ENCODE data around the gene CMTM8.

The CMTM8 gene

GRCh38 chr3:32229565-32229964, 8.9 kb upstream of the CMTM8 start:
- no peak for FAIRE-seq

DNA sequence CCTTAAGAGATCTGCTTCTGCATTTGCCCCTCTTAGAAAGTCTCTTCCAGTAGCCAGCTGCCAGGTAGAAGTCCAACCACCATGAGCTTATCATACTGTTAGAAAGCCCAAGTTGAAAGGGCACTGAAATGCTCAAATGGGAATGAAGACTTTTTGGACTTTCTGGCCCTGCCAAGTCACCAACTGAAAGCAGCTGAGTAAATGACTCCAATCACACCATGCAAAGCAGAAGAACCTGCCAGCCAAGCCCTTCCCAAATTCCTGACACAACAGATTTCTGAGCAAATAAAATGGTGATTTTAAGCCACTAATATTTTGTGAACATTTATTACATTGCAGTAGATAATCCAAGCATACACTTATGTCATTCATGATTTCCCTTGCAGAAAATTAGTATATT, 2.1 kb upstream of the CMTM8 start:
- no peak for FAIRE-seq

GRCh38 chr3:32237670-32238452, 619 bp upstream of the CMTM8 start:
- no peak for FAIRE-seq

DNA sequence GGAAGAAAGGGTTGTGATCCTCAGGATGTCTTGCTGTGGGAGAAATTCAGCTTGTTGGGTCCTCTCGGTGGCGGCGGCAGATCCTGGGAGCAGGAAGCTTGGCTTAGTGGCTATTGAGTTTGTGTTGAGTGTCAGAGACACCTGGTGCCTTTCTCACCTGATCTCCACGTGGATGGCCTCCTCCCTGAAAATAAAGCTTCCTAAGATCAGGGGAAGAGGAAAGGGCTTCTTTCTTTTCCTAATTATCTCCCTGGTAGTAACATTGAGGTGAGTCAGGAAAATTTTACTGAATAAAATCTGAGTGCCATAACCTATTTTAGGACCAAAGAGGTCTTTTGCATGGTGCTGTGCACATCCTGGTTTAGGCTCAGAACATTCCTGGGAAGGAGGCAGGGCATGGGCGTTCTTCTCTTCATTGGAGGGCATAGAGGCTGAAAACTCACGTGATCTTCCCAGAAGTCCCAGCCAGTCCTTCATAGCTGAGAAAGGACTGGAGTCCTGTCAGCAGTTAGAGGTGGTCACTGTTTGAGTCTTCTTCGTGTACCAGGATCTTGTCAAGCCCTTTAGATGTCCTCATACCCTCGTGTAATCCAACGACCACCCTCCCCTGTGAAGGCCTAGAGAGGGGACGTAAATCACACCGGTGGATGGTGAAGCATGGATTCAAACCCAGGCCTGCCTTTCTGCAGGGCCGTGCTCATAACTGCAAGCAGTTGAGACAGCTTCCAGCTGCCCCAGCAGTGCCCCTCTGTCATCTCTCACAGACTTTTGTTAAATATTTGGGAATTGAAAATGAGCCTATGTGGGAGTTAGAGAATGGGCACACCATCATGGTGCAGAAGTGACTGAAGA, 1.1 kb downstream of the CMTM8 start:
- FAIRE-seq, result no peak

- FAIRE-seq, result no peak
These were observed 1.7 kb downstream of the CMTM8 start for GRCh38 chr3:32240159-32240545.

DNA sequence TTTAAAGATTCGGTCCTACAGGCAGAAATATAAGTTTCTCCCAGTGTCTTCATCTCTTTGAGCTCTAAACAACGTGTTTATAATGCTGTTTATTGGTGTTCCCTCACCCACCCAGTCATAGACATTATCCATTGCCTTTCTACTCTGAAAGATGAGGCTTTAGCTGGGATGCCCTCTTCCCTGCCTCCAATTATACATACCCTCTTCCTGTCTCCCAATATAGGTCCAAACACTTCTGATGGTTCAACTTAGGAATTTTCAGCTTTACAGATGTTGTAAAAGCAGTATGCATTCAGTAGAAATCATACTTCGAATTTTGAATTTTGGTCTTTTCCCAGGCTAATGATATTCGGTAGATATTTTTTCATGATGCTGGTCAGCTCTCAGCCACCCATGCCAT, 2.6 kb downstream of the CMTM8 start:
- no peak for FAIRE-seq

- FAIRE-seq, result no peak
These were observed 5.0 kb downstream of the CMTM8 start for GRCh38 chr3:32243519-32243918.

DNA sequence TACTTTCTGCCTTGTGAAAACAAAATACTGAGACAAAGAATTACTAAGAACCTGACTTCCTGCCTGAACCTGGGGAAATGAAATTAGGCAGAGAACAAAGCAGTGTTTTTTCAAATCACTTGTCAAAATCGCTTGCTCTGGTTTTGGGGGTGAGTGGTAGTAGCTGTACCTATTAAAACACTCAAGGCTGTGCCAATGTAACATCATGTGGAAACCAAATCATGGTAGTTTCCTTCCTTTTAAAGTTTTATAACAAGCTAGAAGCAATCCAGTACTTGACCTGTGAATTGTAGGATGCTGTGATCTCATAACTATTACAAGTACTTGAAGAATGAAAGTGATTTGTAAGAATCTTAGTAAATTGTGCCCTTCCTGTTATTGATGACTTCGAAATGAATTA, 6.7 kb downstream of the CMTM8 start:
- FAIRE-seq, result no peak

GRCh38 chr3:32246079-32246675, 7.7 kb downstream of the CMTM8 start:
- FAIRE-seq, result no peak

DNA sequence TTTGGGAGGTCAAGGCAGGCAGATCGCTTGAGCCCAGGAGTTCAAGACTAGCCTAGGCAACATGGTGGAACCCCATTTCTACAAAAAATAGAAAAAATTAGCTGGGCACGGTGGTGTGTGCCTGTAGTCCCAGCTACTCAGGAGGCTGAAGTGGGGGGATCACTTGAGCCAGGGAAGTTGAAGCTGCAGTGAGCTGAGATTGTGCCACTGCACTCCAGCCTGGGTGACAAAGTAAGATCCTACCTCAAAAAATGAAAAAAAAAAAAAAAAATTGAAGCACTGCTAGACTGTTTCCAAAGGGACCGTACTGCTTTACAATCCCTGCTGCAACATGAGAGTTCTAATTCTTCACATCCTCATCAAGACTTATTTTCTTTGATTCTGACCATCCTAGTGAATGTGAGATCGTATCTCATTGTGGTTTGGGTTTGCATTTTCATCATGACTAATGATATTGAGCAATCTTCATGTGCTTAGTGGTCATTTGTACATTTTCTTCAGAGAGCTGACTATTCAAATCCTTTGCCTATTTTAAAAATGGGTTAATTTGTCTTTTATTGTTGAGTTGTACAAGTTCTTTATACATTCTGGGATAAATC, 10.8 kb downstream of the CMTM8 start:
- no peak for FAIRE-seq

- peak; percentile 64 for FAIRE-seq
These were observed 15.8 kb downstream of the CMTM8 start for GRCh38 chr3:32254268-32254667.

GRCh38 chr3:32255345-32255744, 16.9 kb downstream of the CMTM8 start:
- no peak for FAIRE-seq

DNA sequence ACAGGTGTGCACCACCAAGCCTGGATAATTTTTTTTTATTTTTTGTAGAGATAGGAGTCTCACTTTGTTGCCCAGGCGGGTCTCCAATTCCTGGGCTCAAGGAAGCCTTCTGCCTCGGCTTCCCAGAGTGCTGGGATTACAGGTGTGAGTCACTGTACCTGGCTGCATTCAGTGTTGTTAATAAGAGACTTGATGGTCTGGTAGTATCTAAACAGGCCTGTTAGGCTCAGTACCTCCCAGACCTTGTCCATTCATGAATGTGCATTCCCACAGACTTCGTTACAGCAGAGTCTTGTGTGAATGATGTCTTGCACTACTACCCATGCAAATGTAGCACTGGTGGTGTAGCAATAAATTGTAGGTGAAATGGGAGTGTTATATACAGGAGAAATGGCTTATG, 17.7 kb downstream of the CMTM8 start:
- no peak for FAIRE-seq

- FAIRE-seq, result no peak
These were observed 18.6 kb downstream of the CMTM8 start for GRCh38 chr3:32257042-32257441.

GRCh38 chr3:32257641-32258438, 19.4 kb downstream of the CMTM8 start:
- FAIRE-seq, result no peak

DNA sequence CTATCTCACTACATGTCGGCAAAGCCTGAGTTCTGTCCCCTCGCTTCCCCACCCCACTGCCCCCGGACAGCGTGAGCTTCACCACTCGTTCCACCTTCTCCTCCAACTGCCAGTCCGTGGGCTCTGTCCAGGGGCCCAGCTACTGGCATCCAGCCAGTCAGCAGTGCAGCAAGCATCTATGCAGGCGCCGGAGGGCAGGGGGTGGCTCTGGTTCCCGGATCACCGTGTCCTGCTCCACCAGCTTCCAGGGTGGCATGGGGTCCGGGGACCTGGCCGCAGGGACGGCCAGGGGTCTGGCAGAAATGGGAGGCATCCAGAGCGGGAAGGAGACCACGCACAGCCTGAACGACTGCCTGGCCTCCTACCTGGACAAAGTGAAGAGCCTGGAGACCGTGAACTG, 20.4 kb downstream of the CMTM8 start:
- no peak for FAIRE-seq

GRCh38 chr3:32261545-32261944, 23.1 kb downstream of the CMTM8 start:
- no peak for FAIRE-seq

DNA sequence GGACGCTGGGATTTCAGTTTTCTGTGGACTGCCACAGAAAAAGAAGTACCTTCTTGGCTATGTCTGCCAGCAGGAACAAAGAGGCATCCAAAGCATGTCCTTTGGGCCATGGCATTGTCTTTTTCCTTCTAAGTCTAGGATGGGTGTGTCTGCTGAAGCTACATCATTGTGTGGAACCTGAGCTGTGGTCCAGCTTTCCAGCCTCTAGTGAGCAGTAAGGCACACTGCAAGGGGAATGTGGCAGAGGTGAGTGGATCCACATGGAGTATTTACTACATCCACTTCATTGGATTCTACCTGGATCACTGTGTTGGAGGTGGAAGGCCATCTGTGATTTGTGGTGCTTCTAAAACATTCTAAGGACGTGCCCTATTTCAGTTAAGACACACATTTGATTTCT, 23.7 kb downstream of the CMTM8 start:
- no peak for FAIRE-seq

- FAIRE-seq, result no peak
These were observed 35.8 kb downstream of the CMTM8 start for GRCh38 chr3:32274306-32274705.

DNA sequence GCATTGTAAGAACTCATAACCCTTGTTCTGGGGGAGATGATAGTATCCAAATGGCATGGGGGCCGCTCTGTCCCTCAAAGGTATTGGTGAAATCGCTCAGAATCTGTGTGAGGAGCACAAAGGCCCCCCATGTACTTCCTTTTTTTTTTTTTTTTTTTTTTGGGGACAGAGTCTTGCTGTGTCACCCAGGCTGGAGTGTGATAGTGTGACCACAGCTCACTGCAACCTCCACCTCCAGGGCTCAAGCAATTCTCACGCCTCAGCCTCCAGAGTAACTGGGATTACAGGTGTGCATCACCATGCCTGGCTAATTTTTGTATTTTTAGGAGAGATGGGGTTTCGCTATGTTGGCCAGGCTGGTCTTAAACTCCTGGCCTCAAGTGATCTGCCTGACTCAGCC, 37.0 kb downstream of the CMTM8 start:
- no peak for FAIRE-seq

DNA sequence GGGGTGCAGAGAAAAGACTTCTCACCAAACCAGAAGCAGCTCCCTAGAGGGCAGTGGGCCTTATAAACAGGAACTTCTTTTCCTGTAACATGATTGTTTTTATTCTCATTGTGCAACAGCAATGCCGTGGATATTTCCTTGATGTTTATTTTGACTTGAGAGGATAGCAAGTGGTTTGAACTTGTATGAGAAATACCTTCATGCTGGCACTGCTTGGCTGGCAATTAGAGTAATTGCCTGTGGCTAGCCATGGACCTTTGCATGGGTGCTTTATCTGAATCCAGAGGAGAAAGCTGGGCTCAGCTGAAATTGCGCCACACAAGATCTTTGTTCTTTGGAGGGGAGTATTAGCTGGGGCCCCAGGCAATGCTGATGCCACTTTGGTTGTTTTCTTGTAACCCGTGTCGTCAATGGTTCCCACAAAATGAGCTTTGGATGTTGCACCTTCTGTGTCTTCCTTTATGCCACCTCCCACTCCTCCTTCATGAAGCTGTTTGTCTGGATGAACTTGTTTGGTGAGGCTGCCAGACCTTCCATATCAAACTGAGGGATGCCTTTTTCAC, 37.9 kb downstream of the CMTM8 start:
- FAIRE-seq, result no peak

DNA sequence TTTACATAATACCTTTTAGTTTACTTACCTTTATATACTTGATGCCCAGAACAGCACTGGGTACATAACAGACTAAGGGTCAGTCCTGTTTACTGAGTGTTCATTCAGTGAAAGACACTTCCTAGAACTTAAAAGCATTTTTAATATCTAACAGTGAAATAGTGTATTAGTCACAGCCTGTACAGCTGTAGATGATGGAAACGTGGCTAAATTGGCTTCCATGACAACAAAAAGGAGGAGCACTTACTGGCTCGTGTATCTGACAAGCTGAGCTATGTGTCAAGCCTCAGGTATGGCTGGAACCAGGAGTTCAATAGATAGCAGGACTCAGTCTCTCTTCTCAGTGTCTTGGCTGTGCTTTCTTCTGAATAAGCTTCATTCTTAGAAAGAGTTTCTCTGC, 40.2 kb downstream of the CMTM8 start:
- FAIRE-seq, result no peak

Measured in colon (tissue), 2 donors.